ENCODE measurements around the gene GSK3B.
"Not testable (repeated sequence)": the region's sequence is repeated elsewhere in the genome, so short reads cannot be mapped to it uniquely, and the experiment has no call there.

Gene GSK3B

GRCh38 chr3:120028271-120029047 is 65.8 kb downstream of the GSK3B start:
- FAIRE-seq, result peak; percentile 48
- DNase-seq (ENCODE audit: insufficient read length, low spot score), result no peak
- TF ChIP-seq POLR2A (IDR thresholded peaks at IDR 0.05; ENCODE audit: low read depth, low read length), result no peak

- no peak for TF ChIP-seq POLR2A (IDR thresholded peaks at IDR 0.05; ENCODE audit: low read depth, low read length)
- no peak for FAIRE-seq
- no peak for DNase-seq (ENCODE audit: insufficient read length, low spot score)
These were observed 67.0 kb downstream of the GSK3B start for GRCh38 chr3:120027226-120027625.

GRCh38 chr3:120025520-120025919 is 68.7 kb downstream of the GSK3B start:
- no peak for TF ChIP-seq POLR2A (IDR thresholded peaks at IDR 0.05; ENCODE audit: low read depth, low read length)
- FAIRE-seq (no peak), DNase-seq (ENCODE audit: insufficient read length, low spot score) (no peak)

GRCh38 chr3:120024103-120024502 is 70.1 kb downstream of the GSK3B start:
- DNase-seq (ENCODE audit: insufficient read length, low spot score) (no peak), FAIRE-seq (no peak)
- no peak for TF ChIP-seq POLR2A (IDR thresholded peaks at IDR 0.05; ENCODE audit: low read depth, low read length)

GRCh38 chr3:120022729-120023128 is 71.5 kb downstream of the GSK3B start:
- FAIRE-seq, result no peak
- no peak for DNase-seq (ENCODE audit: insufficient read length, low spot score)
- no peak for TF ChIP-seq POLR2A (IDR thresholded peaks at IDR 0.05; ENCODE audit: low read depth, low read length)

- TF ChIP-seq POLR2A (IDR thresholded peaks at IDR 0.05; ENCODE audit: low read depth, low read length), result no peak
- DNase-seq (ENCODE audit: insufficient read length, low spot score) (no peak), FAIRE-seq (peak; percentile 20)
These were observed 72.7 kb downstream of the GSK3B start for GRCh38 chr3:120021523-120021922.

- no peak for DNase-seq (ENCODE audit: insufficient read length, low spot score)
- FAIRE-seq, result no peak
- TF ChIP-seq POLR2A (IDR thresholded peaks at IDR 0.05; ENCODE audit: low read depth, low read length), result no peak
These were observed 75.9 kb downstream of the GSK3B start for GRCh38 chr3:120018299-120018698.

- TF ChIP-seq POLR2A (IDR thresholded peaks at IDR 0.05; ENCODE audit: low read depth, low read length), result no peak
- DNase-seq (ENCODE audit: insufficient read length, low spot score) (no peak), FAIRE-seq (peak; percentile 83)
These were observed 76.6 kb downstream of the GSK3B start for GRCh38 chr3:120017692-120018091.

GRCh38 chr3:120013481-120013880 is 80.8 kb downstream of the GSK3B start:
- DNase-seq (ENCODE audit: insufficient read length, low spot score) (no peak), FAIRE-seq (no peak)
- no peak for TF ChIP-seq POLR2A (IDR thresholded peaks at IDR 0.05; ENCODE audit: low read depth, low read length)

- DNase-seq (ENCODE audit: insufficient read length, low spot score); FAIRE-seq: not testable (repeated sequence)
These were observed 88.5 kb downstream of the GSK3B start for GRCh38 chr3:120005741-120006140.

- DNase-seq (ENCODE audit: insufficient read length, low spot score); FAIRE-seq: not testable (repeated sequence)
These were observed 90.2 kb downstream of the GSK3B start for GRCh38 chr3:120004008-120004498.

- TF ChIP-seq POLR2A (IDR thresholded peaks at IDR 0.05; ENCODE audit: low read depth, low read length), result no peak
- DNase-seq (ENCODE audit: insufficient read length, low spot score) (no peak), FAIRE-seq (no peak)
These were observed 96.1 kb downstream of the GSK3B start for GRCh38 chr3:119998166-119998565.

GRCh38 chr3:119990888-119991287 is 103.4 kb downstream of the GSK3B start:
- DNase-seq (ENCODE audit: insufficient read length, low spot score) (no peak), FAIRE-seq (peak; percentile 33)
- TF ChIP-seq POLR2A (IDR thresholded peaks at IDR 0.05; ENCODE audit: low read depth, low read length), result no peak

- DNase-seq (ENCODE audit: insufficient read length, low spot score), result no peak
- TF ChIP-seq POLR2A (IDR thresholded peaks at IDR 0.05; ENCODE audit: low read depth, low read length), result no peak
- FAIRE-seq, result no peak
These were observed 104.1 kb downstream of the GSK3B start for GRCh38 chr3:119989981-119990655.

- FAIRE-seq; DNase-seq (ENCODE audit: insufficient read length, low spot score): not testable (repeated sequence)
These were observed 107.4 kb downstream of the GSK3B start for GRCh38 chr3:119986812-119987211.

Data from H54 (cell line).